Osteoblast (primary cell): ENCODE measurements around the gene LZTS2. TPM values are rescaled to one million over a fixed set of nuclear protein-coding genes. Genes with fewer than 3 reads are reported as not detected.
A peak's percentile ranks its signal among the peaks of the same experiment; 100 is the strongest.

Experiments used
- DNase-seq: peaks from one replicate; pipeline ENCODE4 v3.0.0; 2011; ENCODE audit warnings: low spot score, mixed read lengths; ENCODE audit not compliant: insufficient read length; ENCODE audit errors: missing footprints
- H2AFZ ChIP-seq: 2 replicates; pipeline ENCODE4 v1.6.0; 2011; ENCODE audit warnings: mild to moderate bottlenecking, low read length
- H3K27ac ChIP-seq: 2 replicates; pipeline ENCODE4 v1.5.1; 2011; ENCODE audit warnings: mild to moderate bottlenecking, low read depth, low read length, moderate library complexity
- H3K27me3 ChIP-seq: 2 replicates; pipeline ENCODE4 v1.6.0; 2012; ENCODE audit warnings: mild to moderate bottlenecking, control low read depth, inconsistent platforms, low read length, moderate library complexity; ENCODE audit not compliant: insufficient read depth
- H3K36me3 ChIP-seq: 2 replicates; pipeline ENCODE4 v1.5.1; 2011; ENCODE audit warnings: mild to moderate bottlenecking, low read length, control low read depth, moderate library complexity; ENCODE audit not compliant: insufficient read depth
- H3K4me1 ChIP-seq: 2 replicates; pipeline ENCODE4 v1.5.1; 2011; ENCODE audit warnings: mild to moderate bottlenecking, low read length, control low read depth, moderate library complexity; ENCODE audit not compliant: insufficient read depth
- H3K4me2 ChIP-seq: 2 replicates; pipeline ENCODE4 v1.6.0; 2011; ENCODE audit warnings: mild to moderate bottlenecking, low read length; ENCODE audit not compliant: insufficient read depth
- H3K4me3 ChIP-seq: fragments of 200-600 bp; sonication (generic); 3 replicates; pipeline ENCODE4 v1.5.1; 2012; ENCODE audit warnings: mild to moderate bottlenecking, low read length, inconsistent platforms; ENCODE audit not compliant: insufficient read depth
- H3K79me2 ChIP-seq: 2 replicates; pipeline ENCODE4 v1.6.0; 2012; ENCODE audit warnings: mild to moderate bottlenecking, low read length, control low read depth, inconsistent platforms; ENCODE audit not compliant: insufficient read depth
- H3K9me3 ChIP-seq: 2 replicates; pipeline ENCODE4 v1.5.1; 2011; ENCODE audit warnings: low read depth, low read length, control low read depth
- H4K20me1 ChIP-seq: 2 replicates; pipeline ENCODE4 v1.6.0; 2012; ENCODE audit warnings: mild to moderate bottlenecking, low read length, control low read depth; ENCODE audit not compliant: insufficient read depth
- CTCF ChIP-seq: IDR thresholded peaks from 2 replicates; pipeline ENCODE4 v1.5.1; 2011; ENCODE audit warnings: mild to moderate bottlenecking, low read depth, low read length, moderate library complexity; ENCODE audit errors: extremely low read depth
- total RNA-seq: library from RNA; depleted of rRNA; stranded (reverse); fragments of >200 nt; gene quantifications from 2 replicates; pipeline ENCODE4 v1.2.3, GENCODE V29; 2012

Gene LZTS2
- total RNA-seq, 1 donor: 127 TPM

GRCh38 chr10:101014230-101014884, 14.7 kb downstream of the LZTS2 start:
- TF ChIP-seq CTCF: peak; percentile 96
- peaks cover 27% of the 10 kb centered on the region for H3K4me1 ChIP-seq
- peak; percentile 94 for DNase-seq
- no peaks in the 10 kb centered on the region for H4K20me1 ChIP-seq
- no peaks in the 10 kb centered on the region for H3K9me3 ChIP-seq
- no peaks in the 10 kb centered on the region for H3K36me3 ChIP-seq
- H2AFZ ChIP-seq: no peak overlapping the region
- no peak overlapping the region for H3K4me2 ChIP-seq
- H3K79me2 ChIP-seq: no peaks in the 10 kb centered on the region
- no peaks in the 10 kb centered on the region for H3K27me3 ChIP-seq
- H3K27ac ChIP-seq: no peak overlapping the region
- no peak overlapping the region for H3K4me3 ChIP-seq

- TF ChIP-seq CTCF: no peak
- Histone ChIP-seq H3K4me1 (peaks cover 27% of the 10 kb centered on the region), H3K4me2 (no peak overlapping the region), H3K36me3 (no peaks in the 10 kb centered on the region), H3K27me3 (no peaks in the 10 kb centered on the region), H2AFZ (no peak overlapping the region), H3K9me3 (no peaks in the 10 kb centered on the region), H3K79me2 (no peaks in the 10 kb centered on the region), H3K4me3 (no peak overlapping the region), H3K27ac (no peak overlapping the region), H4K20me1 (no peaks in the 10 kb centered on the region)
- DNase-seq: peak; percentile 99
Observed at GRCh38 chr10:101014966-101015581, 15.5 kb downstream of the LZTS2 start.

GRCh38 chr10:101015582-101015973, 16.0 kb downstream of the LZTS2 start:
- no peak overlapping the region for H3K27ac ChIP-seq
- TF ChIP-seq CTCF: no peak
- peaks cover 27% of the 10 kb centered on the region for H3K4me1 ChIP-seq

GRCh38 chr10:101016814-101017213, 17.2 kb downstream of the LZTS2 start:
- Histone ChIP-seq H3K27me3 (no peaks in the 10 kb centered on the region), H3K79me2 (no peaks in the 10 kb centered on the region), H3K9me3 (no peaks in the 10 kb centered on the region), H3K4me1 (peaks cover 27% of the 10 kb centered on the region), H3K27ac (no peak overlapping the region), H3K4me3 (no peak overlapping the region), H2AFZ (no peak overlapping the region), H4K20me1 (no peaks in the 10 kb centered on the region), H3K4me2 (no peak overlapping the region), H3K36me3 (no peaks in the 10 kb centered on the region)
- TF ChIP-seq CTCF: no peak
- no peak for DNase-seq

More at GRCh38 chr10:101015582-101015973, 16.0 kb downstream of the LZTS2 start:
- Histone ChIP-seq H2AFZ (no peak overlapping the region), H3K4me2 (no peak overlapping the region), H4K20me1 (no peaks in the 10 kb centered on the region), H3K79me2 (no peaks in the 10 kb centered on the region), H3K4me3 (no peak overlapping the region), H3K9me3 (no peaks in the 10 kb centered on the region), H3K36me3 (no peaks in the 10 kb centered on the region), H3K27me3 (no peaks in the 10 kb centered on the region)
- no peak for DNase-seq
